ENCODE results near the gene ALDH4A1. TPM values are rescaled to one million over a fixed set of nuclear protein-coding genes. Genes with fewer than 3 reads are reported as not detected.

The ALDH4A1 gene
- total RNA-seq, 1 donor from 2014 or later: 35.9 TPM

DNA sequence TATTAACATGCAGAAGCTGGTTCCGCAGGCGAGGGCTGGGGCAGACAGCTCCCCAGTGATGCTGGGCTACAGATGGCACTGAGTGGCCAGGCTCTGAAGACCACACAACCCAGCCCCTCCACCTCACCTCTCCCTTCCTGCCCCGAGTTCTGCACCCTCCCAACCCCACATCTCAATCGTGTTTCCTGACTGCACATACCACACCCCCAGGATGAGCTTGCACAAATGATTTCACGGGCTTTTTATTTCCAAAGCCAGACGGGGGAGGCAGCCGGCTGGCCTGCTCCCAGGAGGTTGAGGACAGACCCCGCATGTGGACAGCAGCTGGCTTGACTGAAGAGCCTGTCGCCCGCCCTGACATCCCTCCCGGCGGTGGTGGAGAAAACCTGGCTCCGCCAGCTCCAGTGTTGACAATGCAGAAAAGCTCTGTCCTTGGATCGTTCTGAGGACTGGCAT, 21.4 kb upstream of the ALDH4A1 start:
- DNase-seq: peak; percentile 45
- Histone ChIP-seq H3K9me3 (replicated peaks) (no peaks in the 10 kb centered on the region), H3K36me3 (no peaks in the 10 kb centered on the region), H3K4me1 (peaks cover 77% of the 10 kb centered on the region), H3K4me3 (peak overlapping the region; percentile 11), H3K27ac (replicated peaks) (peak overlapping the region; percentile 95), H3K27me3 (ENCODE audit: low read depth) (no peaks in the 10 kb centered on the region)
- TF ChIP-seq CTCF (IDR thresholded peaks at IDR 0.05; ENCODE audit: borderline replicate concordance): no peak
- intact Hi-C loops (cut with micrococcal nuclease): no loop called here

- Histone ChIP-seq H3K4me3 (peak overlapping the region; percentile 47), H3K4me1 (peaks cover 70% of the 10 kb centered on the region), H3K27ac (replicated peaks) (peak overlapping the region; percentile 95), H3K27me3 (ENCODE audit: low read depth) (no peaks in the 10 kb centered on the region), H3K36me3 (peaks cover 2% of the 10 kb centered on the region), H3K9me3 (replicated peaks) (no peaks in the 10 kb centered on the region)
- intact Hi-C loops (cut with micrococcal nuclease): no loop called here
- no peak for DNase-seq
- TF ChIP-seq CTCF (IDR thresholded peaks at IDR 0.05; ENCODE audit: borderline replicate concordance): no peak
Observed at GRCh38 chr1:18922848-18923755, 20.7 kb upstream of the ALDH4A1 start.

- Histone ChIP-seq H3K4me1 (peaks cover 62% of the 10 kb centered on the region), H3K36me3 (peaks cover 6% of the 10 kb centered on the region), H3K9me3 (replicated peaks) (no peaks in the 10 kb centered on the region), H3K4me3 (peak overlapping the region; percentile 47), H3K27me3 (ENCODE audit: low read depth) (no peaks in the 10 kb centered on the region), H3K27ac (replicated peaks) (peak overlapping the region; percentile 95)
- DNase-seq: peak; percentile 83
- peak; percentile 34 for TF ChIP-seq CTCF (IDR thresholded peaks at IDR 0.05; ENCODE audit: borderline replicate concordance)
- intact Hi-C loops (cut with micrococcal nuclease): no loop called here
Observed at GRCh38 chr1:18922319-18922726, 20.0 kb upstream of the ALDH4A1 start.

- intact Hi-C loops (cut with micrococcal nuclease): no loop called here
- no peak for DNase-seq
- H3K4me1 ChIP-seq: peaks cover 56% of the 10 kb centered on the region
Observed at GRCh38 chr1:18921516-18922251, 19.3 kb upstream of the ALDH4A1 start.

More at GRCh38 chr1:18921516-18922251, 19.3 kb upstream of the ALDH4A1 start:
- Histone ChIP-seq H3K9me3 (replicated peaks) (no peaks in the 10 kb centered on the region), H3K27ac (replicated peaks) (peak overlapping the region; percentile 95), H3K27me3 (ENCODE audit: low read depth) (no peaks in the 10 kb centered on the region), H3K4me3 (peak overlapping the region; percentile 47), H3K36me3 (peaks cover 6% of the 10 kb centered on the region)
- peak; percentile 44 for TF ChIP-seq CTCF (IDR thresholded peaks at IDR 0.05; ENCODE audit: borderline replicate concordance)
